Left hindlimb (tissue), 1 donor: Measurements from ENCODE around the gene AMPD3.

ENCODE experiments used
- DNase-seq: peaks from one replicate; pipeline ENCODE4 v3.0.0-alpha.2; 2018

Gene AMPD3

GRCh38 chr11:10439351-10439750 is 15.7 kb upstream of the AMPD3 start:
- no peak for DNase-seq

GRCh38 chr11:10439924-10440323 is 15.1 kb upstream of the AMPD3 start:
- no peak for DNase-seq

GRCh38 chr11:10440401-10440800 is 14.7 kb upstream of the AMPD3 start:
- no peak for DNase-seq

- no peak for DNase-seq
These were observed 14.0 kb upstream of the AMPD3 start for GRCh38 chr11:10441091-10441490.

- no peak for DNase-seq
These were observed 13.2 kb upstream of the AMPD3 start for GRCh38 chr11:10441652-10442503.

DNA sequence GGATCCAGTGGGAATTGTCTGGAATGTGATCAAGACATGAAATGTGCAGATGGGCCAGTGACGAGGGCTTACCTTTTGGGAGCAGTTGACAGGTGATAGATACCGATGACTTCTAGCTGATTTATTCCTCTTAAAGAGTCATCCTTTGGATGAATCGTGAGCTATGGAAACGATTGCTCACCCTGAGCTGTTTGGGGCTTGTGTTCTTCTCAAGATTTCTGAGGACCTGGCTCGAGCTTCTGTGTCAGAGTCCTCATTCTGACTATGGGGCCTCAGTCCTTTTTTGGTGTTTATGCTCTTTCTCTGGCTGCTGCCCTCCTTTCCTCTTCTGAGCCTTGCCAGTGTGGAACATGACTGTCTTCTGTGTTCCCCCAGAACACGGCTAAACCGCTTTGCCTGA is 11.9 kb upstream of the AMPD3 start:
- DNase-seq, result no peak

- DNase-seq, result no peak
These were observed 11.3 kb upstream of the AMPD3 start for GRCh38 chr11:10443721-10444235.

DNA sequence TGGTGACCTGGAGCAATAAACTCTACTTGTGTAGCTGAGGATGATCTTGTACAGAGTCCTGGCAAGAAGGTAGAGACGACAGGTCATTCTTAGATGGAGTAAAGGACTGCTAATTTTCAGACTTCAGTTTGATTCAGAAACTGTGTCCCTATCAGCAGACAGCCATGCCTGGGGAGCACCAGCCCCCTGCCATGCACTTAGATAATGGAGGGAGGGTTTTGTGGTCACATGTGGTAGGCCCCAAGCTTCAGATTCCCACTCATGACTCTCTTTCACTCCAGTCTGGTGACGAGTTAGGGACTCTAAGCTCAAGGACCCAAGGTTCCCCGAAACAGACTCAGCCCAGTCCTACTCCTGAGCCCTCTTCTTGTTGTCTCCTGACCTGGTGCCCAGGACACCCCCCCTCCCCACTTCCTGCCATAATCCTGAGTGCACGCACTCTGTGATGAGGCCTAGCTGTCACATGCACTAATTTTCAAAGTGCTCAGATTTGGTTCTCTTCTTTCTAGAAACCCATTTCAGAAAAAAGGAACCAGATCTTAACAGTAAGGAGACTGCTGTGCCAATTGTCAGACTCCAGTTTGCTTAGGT is 10.2 kb upstream of the AMPD3 start:
- DNase-seq, result no peak

DNA sequence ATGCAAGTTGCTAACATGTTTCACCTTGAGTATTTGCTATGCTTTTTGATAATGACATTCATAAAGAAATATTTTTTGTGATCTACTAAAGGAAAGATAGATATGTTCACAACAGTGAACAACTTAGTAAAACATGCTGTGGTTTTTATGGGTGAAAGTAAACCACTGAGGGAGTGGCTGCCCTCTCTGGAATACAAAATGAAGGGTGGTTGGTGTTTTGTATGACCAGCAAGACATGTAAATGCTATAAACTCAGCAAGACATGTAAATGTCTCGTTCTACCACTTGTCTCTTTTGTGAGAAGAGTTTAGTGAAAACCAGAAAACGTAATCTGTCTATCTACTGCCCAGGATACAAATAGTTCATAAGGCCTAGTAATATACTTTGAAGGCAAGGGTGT is 7.6 kb upstream of the AMPD3 start:
- DNase-seq, result no peak

GRCh38 chr11:10450462-10451425 is 4.3 kb upstream of the AMPD3 start:
- DNase-seq, result peak; percentile 52

DNA sequence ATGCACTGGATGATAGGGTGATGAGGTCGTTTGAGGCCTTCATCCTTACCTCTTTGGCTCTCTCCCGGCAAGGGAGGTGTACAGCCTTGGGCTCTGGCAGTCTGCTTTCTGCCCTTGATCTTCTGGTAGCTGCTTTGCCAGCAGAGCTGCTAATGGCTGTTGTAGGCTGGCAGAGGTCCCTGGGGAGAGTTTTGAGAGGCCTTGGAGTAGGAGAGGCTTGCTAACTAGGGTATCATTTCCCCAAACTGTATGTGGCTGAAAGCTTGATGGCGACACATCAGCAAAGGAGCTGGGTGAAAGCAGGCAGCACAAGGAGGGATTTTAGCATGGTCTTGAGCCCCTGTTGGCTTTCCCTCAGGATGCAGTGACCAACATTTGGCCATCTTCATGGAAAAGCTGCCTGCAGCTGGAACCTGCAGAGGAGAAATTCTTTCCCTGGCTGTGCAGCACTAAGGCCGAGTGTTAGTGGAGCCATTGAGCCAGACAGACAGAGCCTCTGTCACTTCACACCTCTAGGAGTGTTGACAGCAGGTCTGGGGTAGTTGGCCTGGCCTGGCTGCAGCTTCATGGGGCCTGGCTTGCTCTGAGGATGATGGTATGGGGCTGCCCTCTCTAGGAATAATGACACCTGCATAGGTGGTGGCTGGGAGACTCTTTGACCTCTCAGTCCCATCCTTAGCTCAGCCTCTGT is 3.5 kb upstream of the AMPD3 start:
- peak; percentile 38 for DNase-seq

DNA sequence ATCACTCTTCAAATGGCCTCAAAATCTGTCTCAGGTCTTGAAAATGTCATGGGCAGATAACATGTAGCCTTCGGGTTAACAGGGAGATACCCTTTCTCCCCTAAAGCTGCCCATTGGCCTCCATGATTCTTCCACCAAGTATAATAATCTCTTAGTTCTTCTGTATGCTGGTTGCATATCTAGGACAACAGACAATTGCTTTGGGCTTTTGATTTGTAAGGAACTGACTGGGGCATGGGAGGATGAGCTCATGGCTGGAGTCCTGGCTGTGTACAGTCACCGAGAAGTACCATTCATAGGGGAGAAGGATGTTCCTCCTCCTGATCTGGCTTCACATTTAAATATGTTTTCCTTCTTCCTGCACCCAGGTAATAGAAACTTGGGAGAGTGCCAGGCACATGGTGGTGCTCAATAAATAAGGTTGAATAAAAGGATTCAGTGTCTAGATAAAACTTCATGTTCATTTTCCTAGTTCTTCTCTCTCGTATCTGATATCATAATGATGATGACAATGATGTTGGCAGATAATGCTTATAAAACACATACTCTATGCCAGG is 2.8 kb upstream of the AMPD3 start:
- DNase-seq, result peak; percentile 5

DNA sequence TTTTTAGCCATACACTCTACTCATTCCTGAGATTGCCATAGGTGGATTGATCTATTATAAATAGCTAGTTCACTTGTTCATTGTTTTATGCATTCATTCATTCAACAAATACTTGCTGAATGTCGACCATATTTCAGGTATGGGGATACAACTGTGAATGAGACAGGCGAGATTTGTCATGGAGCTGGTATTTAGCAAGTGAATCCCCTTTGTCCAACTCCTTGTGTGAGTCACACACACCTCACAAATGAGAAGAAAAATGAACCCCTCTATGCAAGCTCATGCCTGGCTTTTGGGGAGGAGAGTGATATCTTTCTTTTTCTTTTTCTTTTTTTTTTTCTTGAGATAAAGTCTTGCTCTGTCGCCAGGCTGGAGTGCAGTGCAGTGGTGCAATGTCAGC is 1.8 kb upstream of the AMPD3 start:
- no peak for DNase-seq

- peak; percentile 36 for DNase-seq
These were observed 798 bp downstream of the AMPD3 start for GRCh38 chr11:10455637-10456487.

DNA sequence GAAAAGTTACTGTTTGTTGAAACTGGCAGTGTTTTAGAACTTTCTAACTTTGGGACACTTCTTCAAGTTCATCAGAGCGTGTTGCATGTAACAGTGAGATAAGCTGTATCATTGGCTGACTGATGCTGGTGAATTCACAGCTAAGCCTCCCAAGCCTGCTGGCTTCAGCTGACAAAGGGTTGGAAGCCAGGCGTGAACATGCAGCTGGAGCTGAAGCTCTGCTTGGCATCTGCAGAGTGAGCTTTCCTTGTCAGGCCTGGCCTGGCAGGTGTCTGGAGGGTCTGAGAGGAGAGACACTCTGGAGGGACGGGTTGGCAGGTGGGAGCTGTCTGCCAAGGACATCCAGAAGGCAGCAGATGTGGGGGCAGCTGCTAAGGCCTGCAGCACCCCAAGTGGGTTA is 1.5 kb downstream of the AMPD3 start:
- DNase-seq, result peak; percentile 68

DNA sequence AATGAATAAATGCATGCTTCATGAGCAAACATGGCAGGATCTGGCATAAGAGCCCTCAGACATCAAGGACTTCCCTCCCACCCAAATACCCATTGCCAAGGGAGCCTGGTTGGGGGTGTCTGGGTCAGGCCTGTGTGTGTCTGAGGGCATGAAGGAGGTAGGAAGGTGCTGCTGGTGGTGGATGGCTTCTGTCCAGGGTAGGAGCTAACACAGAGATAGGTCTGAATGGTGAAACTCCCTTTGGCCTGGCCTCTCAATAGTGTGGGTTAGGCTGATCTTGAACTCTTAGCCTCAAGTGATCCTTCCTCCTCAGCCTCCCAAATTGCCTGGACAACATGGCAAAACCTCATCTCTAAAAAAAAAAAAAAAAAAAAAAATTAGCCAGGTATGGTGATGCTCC is 2.8 kb downstream of the AMPD3 start:
- peak; percentile 1 for DNase-seq

DNA sequence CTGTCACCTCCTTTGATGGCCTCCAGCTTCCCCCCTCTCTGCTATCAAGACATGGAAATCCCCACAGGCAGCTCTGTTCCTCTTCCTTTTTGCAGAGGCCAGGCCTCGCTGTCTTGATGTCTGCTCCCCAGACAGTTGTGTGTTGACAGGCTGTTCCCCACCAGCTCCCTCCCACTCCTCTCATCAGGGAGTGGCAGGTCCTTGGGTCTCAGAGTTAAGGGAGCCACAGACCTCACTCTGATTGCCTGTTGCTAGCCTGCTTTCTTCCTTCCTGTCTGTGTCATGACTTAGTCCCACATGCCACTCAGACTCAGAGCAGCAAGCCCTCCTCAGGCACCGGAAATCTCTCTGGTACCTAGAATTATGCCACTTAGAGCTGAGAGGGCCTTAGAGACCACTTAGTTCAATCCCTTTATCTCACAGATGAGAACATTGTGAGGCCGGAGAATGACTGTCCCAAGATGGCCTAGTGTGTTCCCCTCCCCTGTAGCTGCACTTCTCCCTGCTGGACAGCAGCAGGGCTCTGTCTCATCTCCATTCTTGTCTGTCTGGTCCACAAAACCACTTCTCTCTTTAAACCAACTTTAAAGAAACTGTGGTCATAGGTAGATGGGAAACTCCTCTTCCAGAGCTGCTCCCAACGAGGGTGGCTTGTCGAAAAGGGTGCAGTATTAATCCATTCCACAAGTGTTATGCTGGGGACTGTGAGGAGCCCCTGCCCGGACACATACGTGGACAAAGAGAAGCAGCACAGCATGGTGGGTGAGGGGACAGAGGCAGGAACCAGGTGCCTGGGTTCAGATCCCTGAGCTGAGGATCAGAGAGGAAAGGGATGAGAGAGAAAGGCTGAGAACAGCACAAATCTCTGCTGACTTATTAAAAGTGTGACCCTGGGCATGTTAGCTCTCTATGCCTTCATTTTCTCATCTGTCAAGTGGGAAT is 4.2 kb downstream of the AMPD3 start:
- DNase-seq, result peak; percentile 32

GRCh38 chr11:10460611-10461275 is 5.7 kb downstream of the AMPD3 start:
- peak; percentile 3 for DNase-seq

GRCh38 chr11:10461276-10461790 is 6.3 kb downstream of the AMPD3 start:
- DNase-seq, result peak; percentile 18
